LHCN-M2 (cell line): Measurements from ENCODE around the gene TEX9. TPM values are rescaled to one million over a fixed set of nuclear protein-coding genes. Genes with fewer than 3 reads are reported as not detected.
"Not testable (repeated sequence)": the region's sequence is repeated elsewhere in the genome, so short reads cannot be mapped to it uniquely, and the experiment has no call there.

Source experiments
- DNase-seq: peaks from one replicate; pipeline ENCODE4 v3.0.0-alpha.2; 2012; ENCODE audit warnings: low read depth
- polyA plus RNA-seq: library from polyadenylated mRNA; unstranded; fragments of >200 nt; gene quantifications from one replicate; pipeline ENCODE4 v1.2.1, GENCODE V29; 2012; ENCODE audit warnings: missing spikeins
- total RNA-seq: library from RNA; depleted of rRNA; stranded (reverse); fragments of >200 nt; gene quantifications from 2 replicates; pipeline ENCODE4 v1.2.3, GENCODE V29; 2014; rRNA removed

TEX9 gene
- 4.4 and 4.8 TPM in 2 replicates for total RNA-seq
- 1.3 TPM for polyA plus RNA-seq

DNA sequence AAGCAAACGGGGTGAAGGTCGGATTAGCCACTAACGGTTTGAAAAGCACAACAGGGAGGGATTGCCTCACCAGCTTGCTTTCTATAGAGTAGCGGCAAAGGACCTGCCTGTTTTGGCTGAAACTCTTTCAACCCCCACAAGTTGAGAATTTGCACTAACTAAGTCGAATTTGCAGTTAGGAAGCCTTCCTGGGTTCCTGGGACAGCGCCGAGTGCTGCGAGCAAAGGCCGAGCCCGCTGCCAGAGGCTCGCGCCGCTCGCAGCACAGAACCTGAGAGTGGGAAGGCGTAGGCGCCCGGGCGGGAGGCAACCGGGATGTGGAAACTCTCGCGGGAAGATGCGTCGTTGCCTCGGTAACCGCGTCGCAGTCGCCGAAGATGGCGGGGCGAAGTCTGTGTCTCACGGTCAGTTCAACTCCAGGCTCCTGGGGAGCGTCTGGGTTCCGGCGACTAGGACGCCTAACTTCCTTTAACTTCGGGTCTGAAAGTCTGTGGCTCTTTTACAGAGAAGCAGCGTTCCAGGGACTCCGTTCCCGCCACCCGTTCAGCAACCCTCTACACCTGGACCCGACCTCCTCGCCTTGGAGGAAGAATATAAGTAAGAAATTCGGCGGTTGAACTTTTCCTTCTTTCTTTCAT lies at the start of gene TEX9:
Gene TEX9, plus strand, starts transcription at position 352 of the 637 bp plus-strand sequence. Its CDS starts 25 bp downstream, at position 377.
- DNase-seq: peak; percentile 82

DNA sequence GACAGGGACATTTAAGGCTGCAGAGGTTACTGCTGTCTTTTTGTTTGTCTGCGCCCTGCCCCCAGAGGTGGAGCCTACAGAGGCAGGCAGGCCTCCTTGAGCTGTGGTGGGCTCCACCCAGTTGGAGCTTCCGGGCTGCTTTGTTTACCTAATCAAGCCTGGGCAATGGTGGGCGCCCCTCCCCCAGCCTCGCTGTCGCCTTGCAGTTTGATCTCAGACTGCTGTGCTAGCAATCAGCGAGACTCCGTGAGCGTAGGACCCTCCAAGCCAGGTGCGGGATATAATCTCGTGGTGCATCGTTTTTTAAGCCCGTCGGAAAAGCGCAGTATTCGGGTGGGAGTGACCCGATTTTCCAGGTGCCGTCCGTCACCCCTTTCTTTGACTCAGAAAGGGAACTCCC lies 48.7 kb upstream of the TEX9 start:
- DNase-seq: not testable (repeated sequence)

DNA sequence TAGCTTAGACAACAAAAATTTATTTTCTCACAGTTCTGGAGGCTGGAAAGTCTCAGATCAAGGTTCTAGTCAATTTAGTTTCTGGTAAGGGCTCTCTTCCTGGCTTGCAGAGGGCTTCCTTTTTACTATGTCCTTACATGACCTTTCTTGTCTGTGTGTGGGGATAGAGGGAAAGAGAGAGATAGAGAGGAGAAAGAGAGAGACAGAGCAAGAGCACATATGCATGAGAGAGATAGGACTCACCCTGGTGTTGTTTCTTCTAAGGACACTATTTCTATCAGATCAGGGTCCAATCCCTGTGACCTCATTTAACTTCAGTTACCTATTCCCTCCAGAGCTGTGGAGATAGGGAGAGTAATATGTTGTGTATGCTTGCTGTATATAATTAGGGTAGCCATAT lies 44.9 kb upstream of the TEX9 start:
- DNase-seq: no peak

DNA sequence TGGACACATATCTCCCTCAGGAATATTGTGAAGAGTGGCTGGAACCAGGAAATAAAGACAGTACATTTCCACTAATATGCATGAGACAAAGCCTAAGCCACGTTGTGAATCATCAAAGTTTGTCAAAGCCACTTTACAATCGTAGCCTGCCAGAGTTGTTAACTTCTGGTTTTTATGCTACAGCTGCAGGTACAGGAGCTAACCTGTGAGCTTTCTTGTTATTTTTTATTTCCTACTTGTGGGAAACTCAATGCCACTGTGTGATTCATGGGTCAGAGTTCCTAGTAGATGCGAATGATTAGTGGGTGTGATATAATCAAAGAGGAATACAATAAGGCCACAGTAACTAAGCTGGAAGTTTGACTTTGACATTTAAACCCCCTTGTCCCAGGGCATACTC lies 44.4 kb upstream of the TEX9 start:
- peak; percentile 14 for DNase-seq

DNA sequence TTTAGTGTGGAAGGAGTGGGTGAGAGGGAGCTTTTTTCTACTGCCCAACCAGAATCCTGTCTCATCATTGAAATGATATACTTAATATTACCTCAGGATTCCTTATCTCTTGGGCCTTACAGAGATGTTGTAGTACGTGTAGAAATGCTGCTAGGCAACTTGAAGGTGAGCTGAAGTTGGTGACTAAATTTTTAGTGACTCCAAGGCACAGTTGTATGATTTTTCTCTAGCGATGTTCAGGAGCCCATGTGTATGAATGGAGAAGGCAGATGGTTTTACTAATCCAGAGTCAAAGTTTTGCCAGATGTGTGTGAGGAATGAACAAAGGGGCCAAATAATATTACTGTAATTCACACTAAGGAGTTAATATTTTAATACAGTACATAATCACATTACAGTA lies 42.8 kb upstream of the TEX9 start:
- DNase-seq: no peak

DNA sequence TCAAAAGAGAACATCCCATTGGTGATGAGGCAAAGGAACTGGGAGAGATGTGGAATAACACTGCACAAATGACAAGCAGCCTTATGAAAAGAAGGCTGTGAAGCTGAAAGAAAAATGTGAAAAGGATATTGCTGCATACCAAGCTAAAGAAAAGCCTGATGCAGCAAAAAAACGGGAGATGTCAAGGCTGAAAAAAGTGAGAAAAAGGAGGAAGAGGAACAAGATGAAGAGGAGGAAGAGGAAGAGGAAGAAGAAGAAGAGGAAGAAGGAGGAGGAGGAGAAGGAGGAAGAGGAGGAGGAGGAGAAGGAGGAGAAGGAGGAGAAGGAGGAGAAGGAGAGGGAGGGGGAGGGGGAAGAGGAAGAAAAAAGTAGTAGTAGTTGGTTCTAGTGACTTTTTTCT lies 41.8 kb upstream of the TEX9 start:
- DNase-seq: no peak

DNA sequence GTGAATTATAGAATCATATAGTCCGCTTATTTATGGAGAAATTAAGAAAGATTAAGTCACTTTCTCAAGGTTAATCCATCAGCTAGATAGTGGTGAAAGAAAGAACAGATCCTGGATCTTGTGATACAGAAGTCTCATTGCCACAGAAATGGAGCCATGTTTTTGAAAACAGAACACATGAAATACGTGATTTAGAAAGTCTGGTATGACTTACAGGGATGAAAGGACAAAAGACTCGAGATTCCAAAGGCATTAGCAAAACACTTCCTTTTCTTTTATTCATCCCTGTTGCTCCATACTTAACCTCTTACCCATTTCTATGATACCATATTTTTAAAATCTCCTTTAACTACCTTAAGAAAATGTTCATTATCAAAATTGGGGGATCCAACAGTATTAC lies 40.0 kb upstream of the TEX9 start:
- DNase-seq: peak; percentile 42

DNA sequence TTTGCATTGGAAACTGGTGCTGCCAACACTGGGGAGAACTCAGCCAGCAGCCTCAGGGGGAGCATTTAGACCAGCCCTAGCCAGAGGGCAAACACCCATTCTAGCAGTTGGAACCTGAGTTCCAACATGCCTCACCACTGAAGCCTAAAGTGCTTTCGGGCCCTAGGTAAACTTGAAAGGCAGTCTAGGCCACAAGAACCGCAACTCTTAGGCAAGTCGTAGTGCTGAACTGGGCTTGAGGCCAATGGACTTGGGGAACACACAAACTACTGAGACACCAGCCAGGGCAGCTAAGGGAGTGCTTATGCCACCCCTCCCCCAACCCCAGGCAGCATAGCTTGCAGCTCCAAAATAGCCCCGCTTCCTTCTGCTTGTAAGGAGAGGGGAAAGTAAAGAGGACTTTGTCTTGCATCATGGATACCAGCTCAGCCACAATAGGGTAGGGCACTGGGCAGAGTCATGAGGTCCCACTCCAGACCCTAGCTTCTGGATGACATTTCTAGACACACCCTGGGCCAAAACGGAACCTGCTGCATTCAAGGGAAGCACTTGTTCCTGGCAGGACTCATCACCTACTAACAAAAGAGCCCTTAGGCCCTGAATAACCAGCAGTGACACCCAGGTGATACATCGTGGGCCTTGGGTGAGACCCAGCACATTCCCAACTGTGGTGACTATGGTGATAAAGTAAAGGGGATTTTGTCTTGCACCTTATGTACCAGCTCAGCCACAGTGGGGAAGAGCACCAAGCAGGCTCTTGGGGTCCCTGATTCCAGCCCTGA lies 37.3 kb upstream of the TEX9 start:
- DNase-seq: no peak

DNA sequence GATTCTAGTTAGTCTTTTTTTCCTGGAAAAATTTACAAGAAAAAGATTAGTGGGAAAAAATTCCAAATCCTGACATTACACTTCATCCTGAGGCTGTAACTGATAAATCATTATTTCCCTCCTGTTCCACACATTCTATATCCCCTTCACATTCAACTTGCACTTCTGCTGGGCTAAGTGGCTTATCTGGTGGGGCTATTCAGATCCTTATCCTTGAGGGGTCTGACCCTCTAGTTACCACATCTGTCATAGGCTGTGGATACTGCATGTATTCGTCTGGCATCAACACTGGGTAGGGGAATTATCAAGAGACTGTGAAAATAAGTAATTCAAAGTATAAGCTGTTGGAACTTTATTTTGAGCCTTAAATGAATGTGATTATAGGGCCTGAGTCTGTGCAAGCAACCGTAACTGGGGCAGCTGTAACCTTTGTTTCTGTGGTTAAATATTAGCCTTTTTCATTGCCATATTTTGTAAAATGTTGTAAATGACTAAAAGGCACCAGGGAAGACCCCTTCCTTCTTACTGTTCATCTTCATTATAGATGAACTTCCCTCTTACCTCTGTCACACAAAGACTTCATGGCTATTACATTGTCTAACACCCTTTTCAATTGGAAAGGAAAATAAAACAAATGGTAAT lies 28.0 kb upstream of the TEX9 start:
- no peak for DNase-seq

DNA sequence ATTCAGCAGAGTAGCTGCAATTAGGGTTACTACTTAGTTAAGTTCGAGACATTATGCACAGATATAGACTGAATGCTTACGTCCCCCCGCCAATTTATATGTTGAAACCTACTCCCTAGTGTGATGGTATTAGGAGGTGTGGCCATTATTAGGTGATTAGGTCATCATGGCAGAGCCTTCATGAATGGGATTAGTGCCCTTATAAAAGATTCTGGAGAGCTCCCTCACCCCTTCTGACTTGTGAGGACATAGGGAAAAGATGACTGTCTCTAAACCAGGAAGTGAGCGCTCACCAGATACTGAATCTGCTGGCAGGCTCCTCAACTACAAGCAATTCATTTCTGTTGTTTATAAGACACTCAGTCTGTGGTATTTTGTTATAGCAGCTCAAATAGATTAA lies 25.6 kb upstream of the TEX9 start:
- no peak for DNase-seq

DNA sequence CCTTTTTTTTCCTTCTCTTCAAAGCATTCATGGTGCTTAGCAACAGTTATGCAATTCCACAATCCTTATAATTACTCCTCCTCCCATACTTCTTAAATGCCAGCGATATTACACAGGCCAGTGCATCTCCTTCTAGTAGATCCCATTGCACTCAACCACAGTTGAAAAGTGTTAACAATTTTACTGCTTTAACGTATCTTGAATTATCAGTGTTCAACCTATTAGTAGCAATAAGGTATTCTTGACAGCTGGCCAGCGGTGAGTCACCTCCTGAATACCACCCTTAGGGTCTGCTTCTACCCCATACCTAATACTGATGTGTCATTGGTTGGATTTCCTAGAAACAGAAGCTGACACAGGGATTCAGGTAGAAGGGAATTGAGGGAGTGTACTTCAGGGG lies 24.0 kb upstream of the TEX9 start:
- DNase-seq: peak; percentile 23

DNA sequence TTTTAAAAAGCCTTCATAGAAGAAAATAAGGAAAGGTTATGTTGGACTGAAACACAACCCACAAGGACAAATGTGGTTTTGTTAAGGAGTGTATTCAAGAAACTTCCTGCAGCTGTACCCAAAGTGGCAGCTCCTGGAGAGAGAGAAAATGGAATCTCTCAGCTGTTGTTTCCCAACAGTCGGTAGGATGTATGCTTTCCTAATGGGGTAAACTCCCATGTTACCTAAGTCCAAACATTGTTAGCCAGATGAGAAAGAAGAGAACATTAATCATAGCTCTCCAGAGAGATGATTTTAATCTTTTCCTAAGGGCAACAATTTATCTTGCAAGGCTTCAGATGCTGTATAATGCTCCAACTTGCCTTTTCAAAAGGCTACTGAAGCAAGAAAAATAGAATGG lies 22.6 kb upstream of the TEX9 start:
- DNase-seq: peak; percentile 97

DNA sequence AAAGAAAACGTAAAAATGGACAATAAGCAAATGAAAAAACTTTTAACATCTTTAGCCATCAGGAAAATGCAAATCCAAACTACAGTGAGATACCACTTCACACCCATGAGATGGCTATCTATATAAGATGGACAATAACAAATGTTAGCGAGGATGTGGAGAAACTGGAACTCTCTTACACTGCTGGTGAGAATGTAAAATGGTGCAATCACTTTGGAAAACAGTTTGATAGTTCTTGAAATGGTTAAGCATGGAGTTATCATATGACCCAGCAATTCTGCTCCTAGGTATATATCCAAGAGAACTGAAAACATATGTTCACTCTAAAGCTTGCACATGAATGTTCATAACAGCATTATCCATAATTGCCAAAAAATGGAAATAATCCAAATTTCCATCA lies 21.3 kb upstream of the TEX9 start:
- no peak for DNase-seq

DNA sequence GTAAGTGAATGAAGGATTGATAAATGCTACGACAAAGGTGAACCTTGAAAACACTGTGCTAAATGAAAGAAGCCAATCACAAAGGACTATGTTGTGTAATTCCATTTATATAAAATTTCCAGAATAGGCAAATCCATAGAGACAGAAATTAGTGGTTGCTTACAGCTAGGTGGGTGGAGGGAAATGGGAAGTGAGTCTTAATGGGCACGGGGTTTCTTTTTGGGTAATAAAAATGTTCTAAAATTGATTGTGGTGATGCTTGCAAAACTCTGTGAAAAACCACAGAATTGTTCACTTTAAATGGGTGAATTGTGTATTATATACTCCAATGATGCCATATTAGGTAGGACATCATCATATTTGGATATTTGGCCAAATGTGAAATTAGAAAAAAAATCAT lies 20.9 kb upstream of the TEX9 start:
- DNase-seq: no peak

DNA sequence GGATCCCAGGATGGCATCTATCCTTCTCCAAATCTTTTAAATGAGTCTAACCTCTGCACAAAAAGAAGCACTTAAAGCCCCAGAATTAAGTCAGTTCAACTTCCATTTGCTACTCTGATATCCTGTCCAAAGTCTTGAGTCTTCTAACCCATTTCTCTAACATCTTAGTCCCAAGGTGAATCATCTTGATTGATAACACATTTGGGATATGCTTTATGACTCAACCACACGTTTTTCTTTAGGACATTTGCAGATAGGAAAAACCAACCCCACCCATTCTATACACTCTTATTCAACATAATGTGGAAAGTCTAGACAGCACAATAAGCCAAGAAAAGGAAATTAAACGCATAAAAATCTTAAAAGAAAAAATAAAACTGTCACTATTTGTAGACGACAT lies 18.8 kb upstream of the TEX9 start:
- no peak for DNase-seq

DNA sequence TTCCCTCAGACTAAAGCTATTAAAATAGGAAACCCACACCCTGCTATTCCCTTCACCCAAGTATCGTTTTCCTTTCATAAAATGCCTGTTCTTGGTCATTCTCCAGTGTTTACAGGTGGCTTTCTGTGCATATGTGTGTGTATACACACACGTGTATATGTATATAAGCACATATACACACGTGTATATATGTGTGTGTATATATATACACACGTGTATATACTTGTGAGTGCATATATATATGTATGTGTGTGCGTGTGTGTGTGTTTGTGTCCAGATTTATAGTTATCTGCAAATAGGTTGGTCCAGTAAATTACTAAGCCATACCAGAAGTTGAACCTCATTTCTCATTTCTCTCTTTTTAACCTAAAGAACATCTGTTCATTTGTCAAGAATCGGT lies 15.7 kb upstream of the TEX9 start:
- DNase-seq: no peak

DNA sequence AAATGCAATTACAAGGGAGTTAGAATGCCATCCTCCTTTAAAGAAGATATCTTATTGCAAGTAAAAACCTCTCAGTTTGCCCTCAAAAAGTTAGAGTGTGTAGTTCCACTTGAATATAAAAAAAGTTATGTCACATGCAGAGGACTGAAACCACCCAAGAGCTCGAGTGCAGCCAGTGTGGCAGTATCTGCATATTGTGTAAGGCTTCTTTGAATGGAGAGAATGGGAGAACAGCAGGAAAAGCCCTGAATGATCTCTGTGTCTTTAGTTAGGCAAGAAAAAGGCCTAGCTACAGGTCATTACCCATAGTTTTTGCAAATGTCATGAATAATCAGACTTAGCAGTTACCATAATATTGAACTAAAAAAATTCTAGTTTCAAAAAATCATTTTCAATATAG lies 13.9 kb upstream of the TEX9 start:
- no peak for DNase-seq

DNA sequence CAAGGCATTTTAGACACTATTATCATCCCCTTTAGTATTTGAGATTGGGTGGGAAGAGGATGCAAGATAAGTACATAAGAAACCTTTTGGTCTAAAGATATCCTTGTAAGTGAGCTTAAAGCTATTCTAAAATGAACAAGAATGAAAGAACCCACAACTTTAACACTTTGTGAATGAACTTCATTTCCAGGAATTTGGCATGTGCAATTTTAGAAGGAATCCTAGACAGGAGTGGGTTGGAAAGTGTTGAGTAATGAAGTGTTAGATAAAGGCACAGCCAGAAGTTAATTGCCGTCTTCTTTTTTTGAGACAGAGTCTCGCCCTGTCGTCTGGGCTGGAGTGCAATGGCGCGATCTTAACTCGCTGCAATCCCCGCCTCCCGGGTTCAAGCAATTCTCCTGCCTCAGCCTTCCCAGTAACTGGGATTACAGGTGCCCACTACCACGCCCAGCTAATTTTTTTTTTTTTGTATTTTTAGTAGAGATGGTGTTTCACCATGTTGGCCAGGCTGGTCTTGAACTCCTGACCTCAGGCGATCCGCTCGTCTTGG lies 13.2 kb upstream of the TEX9 start:
- DNase-seq: no peak

DNA sequence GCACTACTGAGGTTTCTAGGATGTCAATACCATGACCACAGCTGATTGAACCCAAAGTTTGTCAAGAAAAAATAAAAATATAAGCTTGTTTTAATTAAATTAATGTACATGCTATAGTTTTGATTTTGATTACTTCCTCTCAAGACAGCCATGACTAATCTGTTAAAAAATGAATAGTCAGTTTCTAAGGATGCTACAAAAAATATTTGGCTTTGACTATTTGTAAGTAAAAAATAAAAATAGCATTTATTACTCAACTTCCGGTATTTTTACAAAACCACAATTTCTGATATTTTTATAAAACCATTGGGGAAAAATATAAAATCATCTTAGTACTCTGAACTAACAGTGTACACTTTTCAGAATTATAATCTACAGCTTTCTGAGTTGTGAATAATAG lies 12.1 kb upstream of the TEX9 start:
- DNase-seq: peak; percentile 40

DNA sequence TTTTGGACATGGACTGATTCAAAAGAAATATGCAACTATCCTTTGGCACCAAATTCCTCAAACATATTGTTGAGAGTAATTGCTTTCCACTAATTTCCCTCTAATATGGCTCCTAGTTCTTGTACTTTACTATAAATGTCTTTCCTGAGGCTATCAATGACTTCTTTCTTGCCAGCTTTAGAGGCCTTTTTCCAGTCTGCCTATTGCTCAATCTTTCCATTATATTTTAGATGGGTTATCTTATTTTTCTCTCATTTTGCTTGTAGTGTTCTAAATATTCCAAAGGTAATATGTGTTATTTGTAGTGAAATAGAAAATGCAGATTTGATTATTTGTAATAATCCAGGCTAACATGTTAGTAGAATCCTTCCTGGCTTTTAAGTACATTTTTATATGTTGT lies 11.5 kb upstream of the TEX9 start:
- no peak for DNase-seq

DNA sequence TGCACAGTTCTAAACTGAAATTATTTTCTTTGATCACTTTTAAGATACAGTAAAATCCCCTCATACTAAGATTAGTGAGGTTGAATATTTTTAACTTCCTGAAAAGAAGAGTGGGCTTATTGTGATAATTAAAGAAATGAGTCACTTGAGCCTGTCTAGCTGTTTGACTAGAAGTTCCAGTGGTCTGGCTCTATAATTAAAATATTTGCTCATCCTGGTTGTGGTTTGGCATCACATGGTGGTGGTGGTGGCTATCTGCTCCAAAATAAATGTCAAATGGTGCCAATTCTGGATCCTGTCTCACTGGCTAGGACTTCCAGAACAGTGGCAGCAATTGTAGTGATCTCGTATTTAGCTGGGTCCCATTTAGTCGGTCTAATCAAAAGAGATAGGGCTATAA lies 8.6 kb upstream of the TEX9 start:
- DNase-seq: peak; percentile 72

DNA sequence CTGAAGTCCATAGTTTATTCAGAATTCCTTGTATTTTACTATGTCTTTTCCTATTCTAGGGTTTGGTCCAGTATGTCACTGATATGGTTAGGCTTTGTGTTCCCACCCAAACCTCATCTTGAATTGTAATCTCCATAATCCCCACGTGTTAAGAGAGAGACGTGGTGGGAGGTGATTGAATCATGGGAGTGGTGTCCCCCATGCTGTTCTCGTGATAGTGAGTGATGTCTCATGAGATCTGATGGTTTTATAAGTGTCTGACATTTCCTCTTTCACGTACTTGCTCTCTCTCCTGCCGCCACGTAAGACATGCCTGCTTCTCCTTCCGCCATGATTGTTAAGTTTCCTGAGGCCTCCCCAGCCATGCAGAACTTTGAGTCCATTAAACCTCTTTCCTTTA lies 6.6 kb upstream of the TEX9 start:
- DNase-seq: no peak

DNA sequence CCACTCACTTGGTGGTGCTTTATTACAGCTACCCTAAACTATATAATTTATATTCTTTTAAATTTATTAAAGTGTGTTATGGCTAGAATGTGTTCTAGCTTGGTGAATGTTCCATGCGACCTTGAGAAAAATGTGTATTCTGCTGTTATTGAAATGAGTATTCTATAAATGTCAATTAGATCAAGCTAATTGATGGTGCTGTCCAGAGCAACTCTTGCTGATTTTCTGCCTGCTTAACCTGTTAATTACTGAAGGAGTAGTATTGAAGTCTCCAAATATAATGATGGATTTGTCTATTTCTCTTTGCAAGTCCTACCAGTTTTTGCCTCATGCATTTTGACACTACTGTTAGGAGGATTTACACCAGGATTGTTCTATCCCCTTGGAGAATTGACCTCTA lies 3.2 kb upstream of the TEX9 start:
- DNase-seq: no peak
